Measurements from ENCODE around the gene FANCL.

The FANCL gene

GRCh38 chr2:58271826-58272225, 30.7 kb upstream of the FANCL start:
- H4K20me1 ChIP-seq (ENCODE audit: insufficient read depth, low read length), result no peaks in the 10 kb centered on the region
- no peak overlapping the region for H2AFZ ChIP-seq (ENCODE audit: low read length)
- no peaks in the 10 kb centered on the region for H3K9me2 ChIP-seq (ENCODE audit: low read depth, low read length)
- H3K4me1 ChIP-seq (ENCODE audit: insufficient read depth, low read length, severe bottlenecking), result no peaks in the 10 kb centered on the region
- no peak overlapping the region for H3K9ac ChIP-seq (ENCODE audit: low read length)
- H3K36me3 ChIP-seq (ENCODE audit: insufficient read depth, low read length), result no peaks in the 10 kb centered on the region
- no peaks in the 10 kb centered on the region for H3K9me3 ChIP-seq (ENCODE audit: low read length)
- no peaks in the 10 kb centered on the region for H3K79me2 ChIP-seq (ENCODE audit: insufficient read depth, low read length)
- H3K4me3 ChIP-seq (ENCODE audit: low read depth, low read length, poor library complexity, severe bottlenecking), result no peak overlapping the region
- H3K27me3 ChIP-seq (ENCODE audit: insufficient read depth, low read length), result no peaks in the 10 kb centered on the region
- TF ChIP-seq CTCF (IDR thresholded peaks at IDR 0.05; ENCODE audit: low read length) (no peak), EZH2 (IDR thresholded peaks at IDR 0.05; ENCODE audit: borderline replicate concordance, low read length) (no peak)
- no peaks in the 10 kb centered on the region for H3F3A ChIP-seq (ENCODE audit: insufficient read depth, low read length)
- no peak overlapping the region for H3K27ac ChIP-seq (ENCODE audit: low read depth, low read length, poor library complexity, severe bottlenecking)
- no peak overlapping the region for H3K4me2 ChIP-seq (ENCODE audit: low read length)

GRCh38 chr2:58268685-58269084, 27.6 kb upstream of the FANCL start:
- Histone ChIP-seq H3K27ac (ENCODE audit: low read depth, low read length, poor library complexity, severe bottlenecking) (no peak overlapping the region), H2AFZ (ENCODE audit: low read length) (no peak overlapping the region), H4K20me1 (ENCODE audit: insufficient read depth, low read length) (no peaks in the 10 kb centered on the region), H3K4me1 (ENCODE audit: insufficient read depth, low read length, severe bottlenecking) (no peaks in the 10 kb centered on the region), H3F3A (ENCODE audit: insufficient read depth, low read length) (no peaks in the 10 kb centered on the region), H3K79me2 (ENCODE audit: insufficient read depth, low read length) (no peaks in the 10 kb centered on the region), H3K36me3 (ENCODE audit: insufficient read depth, low read length) (no peaks in the 10 kb centered on the region), H3K9me3 (ENCODE audit: low read length) (no peaks in the 10 kb centered on the region), H3K9ac (ENCODE audit: low read length) (no peak overlapping the region), H3K4me2 (ENCODE audit: low read length) (no peak overlapping the region), H3K4me3 (ENCODE audit: low read depth, low read length, poor library complexity, severe bottlenecking) (no peak overlapping the region), H3K27me3 (ENCODE audit: insufficient read depth, low read length) (no peaks in the 10 kb centered on the region), H3K9me2 (ENCODE audit: low read depth, low read length) (no peaks in the 10 kb centered on the region)
- TF ChIP-seq CTCF (IDR thresholded peaks at IDR 0.05; ENCODE audit: low read length) (no peak), EZH2 (IDR thresholded peaks at IDR 0.05; ENCODE audit: borderline replicate concordance, low read length) (no peak)

- no peak overlapping the region for H3K4me2 ChIP-seq (ENCODE audit: low read length)
- H3K9me2 ChIP-seq (ENCODE audit: low read depth, low read length), result no peaks in the 10 kb centered on the region
- H3K9ac ChIP-seq (ENCODE audit: low read length), result no peak overlapping the region
- H4K20me1 ChIP-seq (ENCODE audit: insufficient read depth, low read length), result no peaks in the 10 kb centered on the region
- H3K27ac ChIP-seq (ENCODE audit: low read depth, low read length, poor library complexity, severe bottlenecking), result no peak overlapping the region
- no peaks in the 10 kb centered on the region for H3K9me3 ChIP-seq (ENCODE audit: low read length)
- H2AFZ ChIP-seq (ENCODE audit: low read length), result no peak overlapping the region
- H3K79me2 ChIP-seq (ENCODE audit: insufficient read depth, low read length), result no peaks in the 10 kb centered on the region
- no peak overlapping the region for H3K4me3 ChIP-seq (ENCODE audit: low read depth, low read length, poor library complexity, severe bottlenecking)
- no peaks in the 10 kb centered on the region for H3K36me3 ChIP-seq (ENCODE audit: insufficient read depth, low read length)
- no peak for TF ChIP-seq EZH2 (IDR thresholded peaks at IDR 0.05; ENCODE audit: borderline replicate concordance, low read length)
- no peak for TF ChIP-seq CTCF (IDR thresholded peaks at IDR 0.05; ENCODE audit: low read length)
- no peaks in the 10 kb centered on the region for H3F3A ChIP-seq (ENCODE audit: insufficient read depth, low read length)
- no peaks in the 10 kb centered on the region for H3K4me1 ChIP-seq (ENCODE audit: insufficient read depth, low read length, severe bottlenecking)
- H3K27me3 ChIP-seq (ENCODE audit: insufficient read depth, low read length), result no peaks in the 10 kb centered on the region
These were observed 25.1 kb upstream of the FANCL start for GRCh38 chr2:58266211-58266610.
